Transverse colon (tissue), 4 donors: Measurements from ENCODE around the gene LTA. TPM values are rescaled to one million over a fixed set of nuclear protein-coding genes. Genes with fewer than 3 reads are reported as not detected.
"Not testable (repeated sequence)": the region's sequence is repeated elsewhere in the genome, so short reads cannot be mapped to it uniquely, and the experiment has no call there.

ENCODE experiments used
- DNase-seq: peaks from one replicate; pipeline ENCODE4 v3.0.0-alpha.2; 2019
- H3K27ac ChIP-seq, 4 donors: fragments of 200-600 bp; sonication (generic); 2 replicates each; pipeline ENCODE4 v1.5.1; 2016 to 2018; ENCODE audit warnings: inconsistent platforms in 4 of 4
- H3K27me3 ChIP-seq: fragments of 200-600 bp; sonication (generic); 2 replicates; pipeline ENCODE4 v1.5.1; 2017; ENCODE audit warnings: inconsistent platforms
- H3K36me3 ChIP-seq, 4 donors: fragments of 200-600 bp; sonication (generic); 2 replicates each; pipeline ENCODE4 v1.5.1; 2017 to 2019; ENCODE audit warnings: inconsistent platforms in 4 of 4
- H3K4me1 ChIP-seq, 4 donors: fragments of 200-600 bp; sonication (generic); 2 replicates each; pipeline ENCODE4 v1.5.1; 2017 to 2020; ENCODE audit warnings: inconsistent platforms in 4 of 4
- H3K4me3 ChIP-seq, 4 donors: fragments of 200-600 bp; sonication (generic); 1 replicate in 1 of 4; 2 replicates in 3 of 4; pipeline versions ENCODE4 v1.5.1 to v1.6.1; 2017 to 2019; ENCODE audit warnings: inconsistent platforms in 4 of 4
- H3K9me3 ChIP-seq, 2 donors: fragments of 200-600 bp; sonication (generic); 2 replicates each; pipeline ENCODE4 v1.5.1; 2017 to 2019; ENCODE audit warnings: inconsistent platforms in 2 of 2
- EP300 ChIP-seq: sonication (generic); formaldehyde crosslinking; IDR thresholded peaks from one replicate; pipeline ENCODE4 v1.6.1; 2017; ENCODE audit warnings: antibody characterized with exemption, low read depth
- POLR2A ChIP-seq: fragments of 450-650 bp; IDR thresholded peaks from one replicate; pipeline ENCODE4 v1.6.1; 2016; ENCODE audit warnings: antibody characterized with exemption, mild to moderate bottlenecking, moderate library complexity
- POLR2AphosphoS5 ChIP-seq, 3 donors: sonication (generic); formaldehyde crosslinking; IDR thresholded peaks; one replicate each; pipeline ENCODE4 v1.6.1; 2016; ENCODE audit warnings: antibody characterized with exemption in 3 of 3
- WGBS, 2 donors: methylation state at CpG; one replicate each; pipeline ENCODE4 v1.1.5; 2018; ENCODE audit warnings: low coverage in 1 of 2; 5-methylcytosine and 5-hydroxymethylcytosine counted together
- in situ Hi-C, 4 donors: fragments of 200-750 bp; cut with MboI; loops; one replicate each; pipeline versions ENCODE4 v1.15.0 to v1.15.1; 2017; ENCODE audit warnings: low sequenced_read_pairs in 3 of 4, low pct_ligation_motif_present in 1 of 4, low pct_unique_long_range_greater_than_20kb in 1 of 4
- intact Hi-C: fragments of 100-400 bp; cut with DNase I; formaldehyde crosslinking; loops from one replicate; pipeline ENCODE4 v1.15.1; 2023; ENCODE audit warnings: low total_unique reads
- total RNA-seq, 4 donors: library from RNA; depleted of rRNA; stranded (reverse); fragments of >200 nt; gene quantifications; one replicate each; pipeline ENCODE4 v1.1.0, GENCODE V29; 2016
- TF ChIP-seq, protein P1 (sequence below), 5 experiments: fragments of 200-600 bp in 3 of 5; fragments of 450-650 bp in 2 of 5; sonication (generic) in 3 of 5; IDR thresholded peaks; 1 replicate in 2 of 5; 2 replicates in 3 of 5; pipeline ENCODE4 v1.5.1; 2016 to 2017; ENCODE audit warnings: antibody characterized with exemption in 5 of 5, inconsistent platforms in 3 of 5, mild to moderate bottlenecking in 2 of 5, moderate library complexity in 1 of 5

The LTA gene
- total RNA-seq, 4 donors from 2014 or later = not detected

DNA sequence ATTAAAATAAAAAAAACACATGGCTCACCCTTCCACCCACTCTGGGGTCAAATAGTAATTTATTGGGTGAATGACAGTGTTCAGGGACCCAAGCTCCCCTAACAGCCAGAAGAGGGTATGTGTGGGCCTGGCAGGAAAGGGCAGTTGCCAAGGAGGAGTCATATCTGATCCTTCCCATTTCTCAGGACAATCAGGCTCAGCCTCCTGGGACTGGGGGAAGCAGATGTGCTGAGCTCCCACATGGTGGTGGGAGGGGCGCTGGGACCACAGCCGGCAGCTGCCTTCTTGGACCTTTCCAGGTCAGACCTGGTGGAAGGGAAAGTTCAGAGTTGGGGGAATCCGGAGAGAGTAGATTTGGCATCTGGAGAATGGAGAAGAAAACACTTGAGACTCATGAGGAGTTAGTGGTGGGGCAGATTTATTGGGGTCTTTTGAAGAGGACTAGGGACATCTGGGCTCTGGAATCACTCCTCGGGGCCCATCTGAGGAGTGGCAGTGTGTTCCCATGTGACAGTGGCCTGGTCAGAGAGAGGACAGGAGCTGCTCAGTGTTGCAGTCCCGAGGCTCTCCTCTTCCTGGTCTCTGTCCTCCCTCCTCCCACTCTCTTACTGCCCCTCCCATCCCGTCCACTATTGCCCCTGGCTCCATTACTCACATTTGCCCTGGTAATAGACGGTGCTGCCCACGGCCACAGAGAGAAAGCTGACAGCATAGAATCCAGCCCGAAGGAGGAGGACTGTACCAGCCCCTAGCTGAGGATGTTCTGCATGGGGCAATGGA, 17.0 kb downstream of the LTA start:
- Histone ChIP-seq H3K36me3 (no peaks in the 10 kb centered on the region), H3K4me3 (no peak overlapping the region), H3K9me3 (no peaks in the 10 kb centered on the region), H3K27me3 (no peaks in the 10 kb centered on the region), H3K4me1 (peaks cover 0 to 21% (median 0%) of the 10 kb centered on the region in 4 donors), H3K27ac (no peak overlapping the region)
- TF ChIP-seq POLR2AphosphoS5 (IDR thresholded peaks at IDR 0.05) (no peak), EP300 (no peak), POLR2A (no peak)
- TF ChIP-seq, protein P1, sequence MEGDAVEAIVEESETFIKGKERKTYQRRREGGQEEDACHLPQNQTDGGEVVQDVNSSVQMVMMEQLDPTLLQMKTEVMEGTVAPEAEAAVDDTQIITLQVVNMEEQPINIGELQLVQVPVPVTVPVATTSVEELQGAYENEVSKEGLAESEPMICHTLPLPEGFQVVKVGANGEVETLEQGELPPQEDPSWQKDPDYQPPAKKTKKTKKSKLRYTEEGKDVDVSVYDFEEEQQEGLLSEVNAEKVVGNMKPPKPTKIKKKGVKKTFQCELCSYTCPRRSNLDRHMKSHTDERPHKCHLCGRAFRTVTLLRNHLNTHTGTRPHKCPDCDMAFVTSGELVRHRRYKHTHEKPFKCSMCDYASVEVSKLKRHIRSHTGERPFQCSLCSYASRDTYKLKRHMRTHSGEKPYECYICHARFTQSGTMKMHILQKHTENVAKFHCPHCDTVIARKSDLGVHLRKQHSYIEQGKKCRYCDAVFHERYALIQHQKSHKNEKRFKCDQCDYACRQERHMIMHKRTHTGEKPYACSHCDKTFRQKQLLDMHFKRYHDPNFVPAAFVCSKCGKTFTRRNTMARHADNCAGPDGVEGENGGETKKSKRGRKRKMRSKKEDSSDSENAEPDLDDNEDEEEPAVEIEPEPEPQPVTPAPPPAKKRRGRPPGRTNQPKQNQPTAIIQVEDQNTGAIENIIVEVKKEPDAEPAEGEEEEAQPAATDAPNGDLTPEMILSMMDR (IDR thresholded peaks at IDR 0.05) = no peak
- in situ Hi-C loops = no loop called here
- intact Hi-C loops = no loop called here
- WGBS, 2 donors = 33 to 61% methylated on average over 2 to 9 of the region's 9 CpGs
- no peak for DNase-seq

DNA sequence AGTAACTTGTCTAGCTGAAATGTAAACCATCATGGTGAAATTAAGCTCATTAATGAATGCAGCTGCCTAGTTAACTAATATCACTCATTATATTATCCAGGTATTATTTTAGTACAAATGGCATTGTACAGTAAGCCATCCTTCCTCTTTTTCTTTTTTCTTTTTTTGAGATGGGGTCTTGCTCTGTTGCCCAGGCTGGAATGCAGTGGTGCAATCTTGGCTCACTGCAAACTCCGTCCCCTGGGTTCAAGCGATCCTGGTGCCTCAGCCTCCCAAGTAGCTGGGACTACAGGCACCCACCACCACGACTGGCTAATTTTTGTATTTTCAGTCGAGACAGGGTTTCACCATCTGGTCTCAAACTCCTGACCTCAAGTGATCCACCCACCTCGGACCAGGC, 18.6 kb downstream of the LTA start:
- in situ Hi-C loops = loop anchor here in 1 of 4 donors (10.0 kb wide), 1 partner anchor 46 kb away; the partner anchor contains the start of genes ATP6V1G2, DDX39B and NFKBIL1
- intact Hi-C loops, DNase-seq: not testable (repeated sequence)

DNA sequence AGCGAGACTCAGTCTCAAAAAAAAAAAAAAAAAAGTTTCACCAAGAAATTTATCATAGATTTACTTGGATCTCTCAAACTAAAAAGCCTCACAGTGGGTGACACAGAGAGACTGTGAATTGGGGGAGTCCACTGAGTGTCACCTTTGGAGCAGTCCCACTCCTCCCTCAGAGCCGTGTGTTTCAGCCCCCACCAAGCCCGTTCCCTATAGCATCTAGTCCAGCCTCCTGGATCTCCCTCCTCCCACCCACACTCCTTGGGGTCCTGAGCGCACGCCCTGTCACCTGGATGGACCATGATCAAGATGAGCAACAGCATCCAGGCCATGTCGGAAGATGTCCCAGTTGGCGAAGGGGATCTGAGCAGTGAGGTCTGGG, 20.3 kb downstream of the LTA start:
- peaks cover 0 to 4% (median 0%) of the 10 kb centered on the region in 4 donors for H3K4me1 ChIP-seq
- no peaks in the 10 kb centered on the region for H3K36me3 ChIP-seq
- no peaks in the 10 kb centered on the region for H3K9me3 ChIP-seq
- DNase-seq = no peak
- no peak overlapping the region for H3K4me3 ChIP-seq
- intact Hi-C loops = no loop called here
- 60 to 87% methylated on average over 2 to 7 of the region's 7 CpGs for WGBS, 2 donors
- no peak for TF ChIP-seq EP300
- TF ChIP-seq, protein P1 (IDR thresholded peaks at IDR 0.05) = no peak
- H3K27me3 ChIP-seq = no peaks in the 10 kb centered on the region
- in situ Hi-C loops = loop anchor here in 1 of 4 donors (10.0 kb wide), 1 partner anchor 48 kb away; the partner anchor contains the start of genes ATP6V1G2, DDX39B and NFKBIL1
- no peak overlapping the region for H3K27ac ChIP-seq

More for the DNA sequence above, 18.6 kb downstream of the LTA start:
- not testable (repeated sequence) for H3K36me3 ChIP-seq, H3K4me3 ChIP-seq, H3K27me3 ChIP-seq, H3K27ac ChIP-seq, H3K9me3 ChIP-seq
- H3K4me1 ChIP-seq = peaks cover 0 to 12% (median 0%) of the 10 kb centered on the region in 4 donors
- 85% methylated on average over 5 of the region's 5 CpGs; no CpG with 5 or more reads in 1 of the 2 donors for WGBS, 2 donors

DNA sequence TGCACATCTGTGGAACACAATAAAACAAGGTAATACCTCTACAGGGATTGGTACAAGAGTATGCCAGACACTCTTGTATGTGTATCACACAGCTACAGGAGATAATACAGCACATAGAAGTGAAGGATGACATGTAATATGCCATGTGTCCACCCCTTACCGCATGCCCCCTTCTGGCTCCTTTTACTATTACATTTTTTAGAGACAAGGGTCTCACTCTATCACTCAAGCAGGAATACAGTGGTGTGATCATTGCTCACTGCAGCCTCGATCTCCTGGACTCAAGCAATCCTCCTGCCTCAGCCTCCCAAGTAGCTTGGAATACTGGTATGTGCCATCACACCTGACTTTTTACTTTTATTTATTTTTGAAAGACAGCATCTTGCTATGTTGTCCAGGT, 24.9 kb downstream of the LTA start:
- H3K27ac ChIP-seq = no peak overlapping the region
- WGBS, 2 donors = 0 to 23% methylated on average over 1 to 2 of the region's 2 CpGs
- TF ChIP-seq, protein P1 (IDR thresholded peaks at IDR 0.05) = peak; percentile 8 to 45 (median 31)
- TF ChIP-seq POLR2AphosphoS5 (IDR thresholded peaks at IDR 0.05) = no peak
- no peak for TF ChIP-seq EP300
- no peak for TF ChIP-seq POLR2A
- no peak for DNase-seq
- no peaks in the 10 kb centered on the region for H3K36me3 ChIP-seq
- in situ Hi-C loops (loop anchor here in 3 of 4 donors (5.0 to 10.0 kb wide), 2 partner anchors 50 to 52 kb away; partner anchors contain the start of genes ATP6V1G2 (in 3 of the 3), NFKBIL1 (in 3 of the 3) and DDX39B (in 1 of the 3)), intact Hi-C loops (no loop called here)
- no peaks in the 10 kb centered on the region for H3K9me3 ChIP-seq
- no peaks in the 10 kb centered on the region for H3K4me1 ChIP-seq
- no peak overlapping the region for H3K4me3 ChIP-seq
- no peaks in the 10 kb centered on the region for H3K27me3 ChIP-seq
